DND-41 (cell line): ENCODE data around the gene SBNO1.

ENCODE experiments used
- CTCF ChIP-seq: IDR thresholded peaks from 2 replicates; pipeline ENCODE4 v1.5.1; 2012; ENCODE audit warnings: borderline replicate concordance, low read length, moderate library complexity, mild to moderate bottlenecking; ENCODE audit not compliant: poor library complexity, severe bottlenecking; ENCODE audit errors: extremely low read depth
- EZH2 ChIP-seq: IDR thresholded peaks from 3 replicates; pipeline ENCODE4 v1.6.1; 2012; ENCODE audit warnings: borderline replicate concordance, low read depth, mild to moderate bottlenecking, moderate library complexity, low read length, inconsistent platforms; ENCODE audit not compliant: severe bottlenecking

- TF ChIP-seq EZH2 (no peak), CTCF (no peak)
Observed at GRCh38 chr12:123269395-123269892, 95.2 kb downstream of the SBNO1 start.
